RKO (cell line): ENCODE measurements around the gene TRAPPC11.

Source experiments
- DNase-seq: peaks from one replicate; pipeline ENCODE4 v3.0.0-alpha.2; 2016; ENCODE audit warnings: low spot score

The TRAPPC11 gene

DNA sequence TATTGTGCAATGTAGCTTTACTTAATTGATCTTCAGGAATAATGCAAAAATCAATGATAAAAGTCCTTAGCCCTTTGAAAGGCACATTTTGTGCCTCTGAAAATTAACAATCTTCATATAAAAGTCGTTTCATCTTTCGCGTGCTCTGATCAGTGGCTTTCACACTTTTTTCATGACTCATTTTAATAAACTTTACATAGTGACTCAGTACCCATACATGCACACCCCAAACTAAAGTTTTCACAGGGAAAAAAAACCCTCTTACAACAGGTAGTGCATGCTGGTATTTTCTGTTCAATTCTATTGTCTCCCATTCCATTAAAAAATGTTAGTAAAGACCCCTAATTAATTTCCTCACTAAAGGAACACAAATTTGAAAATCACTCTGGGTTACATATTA is 21.6 kb upstream of the TRAPPC11 start:
- DNase-seq, result peak; percentile 52

DNA sequence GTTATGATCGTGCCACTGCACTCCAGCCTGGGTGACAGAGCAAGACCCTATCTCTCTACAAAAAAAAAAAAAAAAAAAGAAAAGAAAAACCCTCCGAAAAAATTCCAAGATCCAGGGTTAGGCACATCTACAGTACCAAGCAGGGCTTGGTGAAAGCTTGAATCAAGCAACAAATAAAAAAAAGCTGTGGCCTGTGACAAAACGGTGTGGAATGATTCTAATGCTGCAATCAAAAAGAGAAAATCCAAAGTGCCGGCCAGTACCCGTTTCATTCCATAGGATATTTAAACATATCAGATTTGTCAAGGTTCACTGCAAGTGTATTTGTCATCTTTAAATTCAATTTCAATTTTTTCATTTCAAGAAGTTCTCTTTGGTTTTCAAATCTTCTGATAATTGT is 20.7 kb upstream of the TRAPPC11 start:
- DNase-seq, result no peak

- DNase-seq, result no peak
Measured at GRCh38 chr4:183639291-183639690, 19.8 kb upstream of the TRAPPC11 start.

DNA sequence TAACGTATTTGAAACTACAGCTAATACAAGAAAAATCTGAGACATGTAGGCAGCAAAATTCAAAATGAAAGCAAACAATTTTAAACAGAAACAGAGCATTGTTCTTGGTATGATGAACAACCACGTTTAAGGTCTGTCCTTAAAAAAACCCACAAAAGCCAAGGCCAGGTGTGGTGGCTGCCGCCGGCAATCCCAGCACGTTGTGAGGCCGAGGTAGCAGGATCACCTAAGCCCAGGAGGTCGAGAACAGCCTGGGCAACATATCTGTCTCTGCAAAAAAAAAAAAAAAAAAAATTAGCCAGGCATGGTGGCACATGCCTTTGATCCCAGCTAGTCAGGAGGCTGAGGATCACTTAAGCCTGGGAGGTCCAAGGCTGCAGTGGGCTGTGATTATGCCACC is 13.8 kb upstream of the TRAPPC11 start:
- no peak for DNase-seq

DNA sequence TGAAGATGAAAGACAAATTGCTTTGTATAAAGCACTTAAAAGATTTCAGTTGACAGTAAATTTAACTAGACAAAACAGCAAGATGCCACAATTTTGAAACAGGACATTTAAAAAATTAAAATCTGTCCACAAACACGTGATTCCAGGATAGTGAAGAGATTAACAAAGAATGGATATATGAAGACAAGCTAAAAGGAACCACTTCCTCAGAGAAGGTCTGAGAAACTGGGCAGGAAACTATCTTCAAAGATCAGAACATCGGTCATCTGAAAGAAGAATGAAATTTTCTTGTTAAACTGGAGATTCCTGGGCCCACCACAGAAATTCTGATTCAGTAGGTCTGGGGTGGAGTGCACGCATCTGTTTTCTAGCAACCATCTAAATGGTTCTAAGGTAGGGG is 1.5 kb upstream of the TRAPPC11 start:
- peak; percentile 25 for DNase-seq

GRCh38 chr4:183658362-183659028 is 598 bp upstream of the TRAPPC11 start:
- DNase-seq, result peak; percentile 19

GRCh38 chr4:183659872-183660242 is 764 bp downstream of the TRAPPC11 start:
- DNase-seq, result peak; percentile 46

GRCh38 chr4:183666088-183666487 is 7.0 kb downstream of the TRAPPC11 start:
- DNase-seq, result no peak

DNA sequence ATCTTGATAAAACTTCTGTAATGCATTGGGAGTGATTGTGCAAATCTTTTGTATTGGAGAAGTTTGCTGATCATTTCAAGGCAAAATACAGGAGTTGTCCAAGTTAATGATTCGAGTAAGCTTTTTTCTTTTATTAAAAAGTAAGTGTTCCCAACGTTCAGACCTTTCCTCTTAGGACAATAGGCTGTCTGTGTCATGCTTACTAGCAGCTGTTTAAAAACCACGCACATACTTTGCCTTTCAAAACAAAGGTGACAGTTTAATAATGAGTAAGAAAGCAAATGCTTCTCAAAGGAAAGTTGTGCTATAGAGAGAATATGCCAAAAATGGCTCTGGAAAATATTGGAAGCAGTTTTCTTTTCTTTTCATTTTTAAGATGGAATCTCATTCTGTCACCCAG is 11.2 kb downstream of the TRAPPC11 start:
- no peak for DNase-seq

- DNase-seq, result no peak
Measured at GRCh38 chr4:183670960-183671555, 12.0 kb downstream of the TRAPPC11 start.

GRCh38 chr4:183674153-183674552 is 15.1 kb downstream of the TRAPPC11 start:
- DNase-seq, result no peak

DNA sequence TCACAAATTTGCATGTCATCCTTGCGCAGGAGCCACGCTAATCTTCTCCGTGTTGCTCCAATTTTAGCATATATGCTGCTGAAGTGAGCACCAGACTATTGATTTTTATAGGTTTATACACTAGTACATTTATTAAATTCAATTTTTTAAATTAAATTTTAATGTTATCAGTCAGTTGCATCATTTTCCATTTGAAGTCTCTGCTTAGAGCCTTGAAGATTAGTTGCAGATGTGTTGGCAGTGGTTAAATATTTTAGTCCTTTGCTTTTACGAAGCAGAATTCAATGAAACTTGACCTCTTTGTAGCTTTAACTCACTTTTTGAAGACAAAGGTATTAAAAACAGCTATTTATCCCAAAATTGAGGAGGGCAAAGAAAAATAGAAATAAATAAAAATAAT is 16.5 kb downstream of the TRAPPC11 start:
- DNase-seq, result no peak

DNA sequence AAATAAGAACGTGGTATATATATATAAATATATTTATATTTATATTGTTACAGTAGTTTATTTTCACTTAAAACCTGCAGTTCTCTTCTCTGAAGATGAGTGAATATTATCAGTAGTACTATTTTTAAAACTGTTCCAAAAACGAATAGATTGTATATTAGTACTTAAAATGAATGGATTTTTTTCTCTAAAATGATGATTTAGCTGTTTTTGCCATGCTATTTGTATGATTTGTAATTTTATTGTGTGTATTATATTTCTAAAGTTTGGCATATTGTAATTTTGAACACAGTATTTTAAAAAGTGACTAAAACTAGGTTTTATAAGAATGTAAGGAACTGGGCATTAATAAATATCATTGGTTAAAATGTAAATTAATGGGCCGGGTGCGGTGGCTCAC is 22.0 kb downstream of the TRAPPC11 start:
- no peak for DNase-seq

DNA sequence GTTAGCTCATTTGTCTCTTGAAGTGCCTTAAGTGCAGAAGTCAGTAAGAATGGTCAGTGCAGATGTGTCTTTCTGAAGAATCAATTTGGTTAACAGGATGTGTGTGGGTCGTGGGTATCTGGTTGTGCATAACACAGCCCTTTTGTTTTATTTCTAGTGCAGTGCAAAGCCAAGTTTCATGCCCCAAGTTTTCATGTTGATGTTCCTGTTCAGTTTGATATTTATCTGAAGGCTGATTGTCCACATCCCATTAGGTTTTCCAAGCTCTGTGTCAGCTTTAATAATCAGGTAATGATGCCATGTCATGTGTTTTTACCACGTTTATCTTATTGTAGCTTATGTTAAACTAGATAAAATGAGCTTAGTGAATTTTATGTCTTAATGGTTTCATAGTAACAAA is 27.4 kb downstream of the TRAPPC11 start:
- DNase-seq, result no peak

DNA sequence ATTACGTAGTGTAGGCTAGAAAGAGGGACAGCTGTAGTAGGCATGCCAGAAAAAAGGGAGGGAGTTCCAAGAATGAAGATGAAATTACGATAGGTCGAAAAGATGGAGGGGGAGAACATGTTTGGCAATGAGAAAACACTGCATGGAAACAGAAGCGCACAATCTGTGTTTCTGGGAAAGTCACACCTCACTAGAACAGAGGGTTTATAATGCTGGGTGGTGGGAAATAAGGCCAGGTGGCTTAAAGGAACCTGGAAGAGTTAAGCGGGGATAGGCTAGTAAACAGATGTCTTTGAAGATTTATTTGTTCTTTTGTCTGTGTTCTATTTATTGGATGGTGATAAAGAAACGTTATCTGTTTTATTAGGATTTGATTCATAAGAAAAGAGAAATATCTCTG is 29.1 kb downstream of the TRAPPC11 start:
- no peak for DNase-seq

DNA sequence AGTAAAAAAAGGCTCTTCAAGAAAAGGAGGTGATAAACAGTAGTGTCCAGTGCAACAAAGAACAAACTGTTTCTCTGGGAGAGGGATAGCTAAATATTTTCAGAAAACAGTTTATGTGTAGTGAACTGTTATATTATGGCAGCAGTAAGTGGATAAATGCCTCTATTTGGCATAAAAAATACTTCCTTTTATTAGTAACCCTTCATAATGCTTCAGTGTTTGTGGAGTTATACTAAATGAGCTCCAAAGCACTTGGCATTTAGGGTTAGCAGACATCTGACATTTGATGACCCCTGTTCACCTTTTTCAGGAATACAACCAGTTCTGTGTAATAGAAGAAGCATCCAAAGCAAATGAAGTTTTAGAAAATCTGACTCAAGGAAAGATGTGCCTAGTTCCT is 31.9 kb downstream of the TRAPPC11 start:
- no peak for DNase-seq

DNA sequence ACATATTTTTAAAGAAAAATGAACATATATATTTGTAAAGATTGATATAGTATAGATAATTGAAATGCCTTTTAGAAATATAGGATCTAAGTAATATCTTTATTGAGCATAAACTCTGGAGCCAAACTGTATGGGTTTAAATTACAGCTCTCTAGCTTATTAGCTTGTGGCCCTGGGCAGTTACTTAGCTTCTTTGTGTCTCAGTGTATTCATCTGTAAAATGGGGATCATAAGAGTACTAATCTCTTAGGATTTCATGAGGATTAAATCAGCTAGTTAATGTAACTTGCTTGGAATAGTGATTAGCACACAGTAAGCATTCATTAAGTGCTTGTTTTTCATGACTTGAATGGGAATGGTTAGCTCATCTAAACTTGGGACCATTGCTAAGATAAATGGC is 32.8 kb downstream of the TRAPPC11 start:
- DNase-seq, result no peak

DNA sequence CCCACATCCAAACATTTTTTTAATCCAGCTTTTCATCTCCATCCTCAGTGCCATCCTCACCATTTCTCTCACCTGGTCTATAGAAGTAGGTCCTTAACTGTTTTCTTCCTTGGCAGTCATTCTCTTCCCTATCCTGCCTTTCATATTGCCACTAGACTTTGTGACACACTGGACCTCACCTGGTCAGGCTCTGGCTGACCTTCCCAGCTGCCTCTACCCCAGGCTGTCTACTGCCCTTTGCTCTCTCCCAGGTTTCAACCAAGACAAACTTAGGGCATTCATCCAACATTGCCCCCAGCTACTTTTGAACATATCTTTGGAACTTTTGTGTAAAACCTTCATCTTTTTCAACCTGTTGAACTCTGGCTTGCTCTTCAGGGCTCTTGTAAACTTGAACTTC is 39.8 kb downstream of the TRAPPC11 start:
- no peak for DNase-seq

DNA sequence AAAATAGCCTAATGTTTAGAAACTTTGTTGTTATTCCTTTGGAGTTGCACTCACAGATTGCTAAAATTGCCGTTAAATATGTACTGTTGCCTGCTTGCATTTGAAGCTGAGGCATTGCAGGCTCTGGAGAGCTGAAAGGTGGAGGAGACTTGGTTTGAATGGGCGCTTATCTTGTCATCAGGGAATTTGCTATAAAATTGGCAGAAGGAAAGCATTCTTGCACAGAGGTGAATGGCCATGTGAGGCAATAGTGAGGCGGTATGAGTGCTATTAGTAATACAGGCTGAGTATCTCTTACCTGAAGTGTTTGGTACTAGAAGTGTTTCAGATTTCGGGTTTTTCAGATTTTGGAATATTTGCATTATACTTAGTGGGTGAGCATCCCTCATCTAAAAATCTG is 41.3 kb downstream of the TRAPPC11 start:
- no peak for DNase-seq

GRCh38 chr4:183702492-183702891 is 43.4 kb downstream of the TRAPPC11 start:
- DNase-seq, result no peak

DNA sequence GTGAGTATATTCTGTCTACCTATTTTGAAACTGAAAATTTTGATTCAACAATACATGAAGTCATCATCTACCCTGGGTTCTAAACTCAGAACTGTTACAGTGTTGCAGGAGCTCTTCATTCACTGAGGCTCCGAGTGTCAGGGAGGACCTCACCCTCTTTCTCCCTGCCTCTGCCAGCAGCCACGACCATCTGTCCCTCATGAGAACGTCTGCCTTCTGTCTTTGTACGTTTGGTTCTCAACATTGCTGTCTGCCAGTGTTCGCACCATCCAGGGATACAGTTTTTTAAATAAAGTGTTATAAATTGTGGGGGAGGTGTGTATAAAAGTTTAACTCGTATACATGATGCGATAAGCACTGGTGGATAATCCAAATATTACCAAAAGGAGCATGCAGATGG is 55.5 kb downstream of the TRAPPC11 start:
- no peak for DNase-seq

GRCh38 chr4:183716302-183716701 is 57.2 kb downstream of the TRAPPC11 start:
- DNase-seq, result no peak

DNA sequence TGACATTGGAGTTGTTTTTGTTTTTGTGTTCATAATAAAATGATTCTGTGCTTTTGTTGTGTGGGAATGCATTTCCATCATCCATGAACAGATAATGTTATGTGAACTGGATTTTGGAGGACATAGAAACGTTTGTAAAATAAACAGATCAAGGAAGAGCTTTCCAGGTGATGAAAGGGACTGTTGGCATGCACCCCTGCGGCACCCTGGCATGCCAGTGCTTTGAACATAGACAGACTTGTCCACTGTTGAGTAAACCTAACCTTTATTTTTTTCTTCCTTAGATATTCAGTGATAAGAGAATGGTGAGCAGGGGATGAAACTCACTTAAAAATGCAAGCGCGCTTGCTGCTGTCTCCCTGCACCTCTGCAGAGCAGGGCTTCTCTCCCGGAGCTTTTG is 59.8 kb downstream of the TRAPPC11 start:
- DNase-seq, result no peak
